Measurements from ENCODE around the gene TBC1D9. TPM values are rescaled to one million over a fixed set of nuclear protein-coding genes. Genes with fewer than 3 reads are reported as not detected.
A peak's percentile ranks its signal among the peaks of the same experiment; 100 is the strongest.

Gene TBC1D9
- total and polyA plus RNA-seq, 2 of the 13 experiments (the other 11 are each of a cell fraction or from before 2014, with no cell fraction given), result 11.9 to 12.2 TPM

GRCh38 chr4:140726776-140727500, 29.2 kb downstream of the TBC1D9 start:
- H3K9me3 ChIP-seq (ENCODE audit: low read length), result no peaks in the 10 kb centered on the region
- CTCF ChIA-PET (ENCODE audit: low intra/inter-chr PET ratio, low total read pairs), result no interaction called here
- FAIRE-seq, result no peak
- no peak overlapping the region for H2AFZ ChIP-seq (ENCODE audit: low read length)
- 0 out of 2 replicates have a peak overlapping the region, but pooled peaks have one; percentile 23 for H3K4me2 ChIP-seq (ENCODE audit: low read depth, low read length)
- intact Hi-C loops (cut with micrococcal nuclease; ENCODE audit: unreplicated experiment) (no loop called here), in situ Hi-C loops (cut with HindIII; ENCODE audit: extremely low pct_ligation_motif_present, low pct_unique_long_range_greater_than_20kb) (no loop called here)
- H3K27me3 ChIP-seq (ENCODE audit: control insufficient read depth in 1 of 2, insufficient read depth in 2 of 2, low read length in 2 of 2), result no peaks in the 10 kb centered on the region
- H4K20me1 ChIP-seq (ENCODE audit: insufficient read depth, low read length), result no peaks in the 10 kb centered on the region
- peak overlapping the region; percentile 70 for H3K9ac ChIP-seq (ENCODE audit: insufficient read depth, low read depth, low read length)
- 97% methylated on average over 3 of the region's 3 CpGs for WGBS (ENCODE audit: low lambda C conversion rate)
- DNase-seq (ENCODE audit: low spot score), result no peak
- POLR2A ChIA-PET, result no interaction called here
- peak; percentile 11 for TF ChIP-seq ZEB1 (IDR thresholded peaks at IDR 0.05; ENCODE audit: insufficient replicate concordance, low read depth)
- TF ChIP-seq THAP11 (CRISPR knock-in tag; IDR thresholded peaks at IDR 0.05), result no peak
- TF ChIP-seq ZNF879 (CRISPR knock-in tag; IDR thresholded peaks at IDR 0.05), result no peak
- TF ChIP-seq GFI1 (CRISPR knock-in tag; IDR thresholded peaks at IDR 0.05; ENCODE audit: borderline replicate concordance), result 0 out of 2 replicates have a peak, but pooled peaks have one; percentile 58
- H3K27ac ChIP-seq (ENCODE audit: extremely low read length, insufficient read depth, low read length), result peak overlapping the region; percentile 94
- peaks cover 73% of the 10 kb centered on the region for H3K4me1 ChIP-seq (ENCODE audit: insufficient read depth, low read length)
- ATAC-seq, result peak; percentile 21
- H3K4me3 ChIP-seq (replicated peaks in 1 of 3; ENCODE audit: insufficient read depth in 1 of 3, low read depth in 2 of 3, low read length in 3 of 3), result no peak overlapping the region
- H3K79me2 ChIP-seq (ENCODE audit: insufficient read depth, low read length), result peaks cover 67% of the 10 kb centered on the region
- no peaks in the 10 kb centered on the region for H3K36me3 ChIP-seq (replicated peaks in 1 of 2; ENCODE audit: control insufficient read depth in 1 of 2, insufficient read depth in 2 of 2, low read length in 2 of 2)
- BruUV-seq (replicated peaks), result no TSS peak

- ChIA-PET CTCF (ENCODE audit: low intra/inter-chr PET ratio, low total read pairs) (no interaction called here), POLR2A (no interaction called here)
- Histone ChIP-seq H3K4me2 (ENCODE audit: low read depth, low read length) (no peak overlapping the region), H3K36me3 (replicated peaks in 1 of 2; ENCODE audit: control insufficient read depth in 1 of 2, insufficient read depth in 2 of 2, low read length in 2 of 2) (no peaks in the 10 kb centered on the region), H4K20me1 (ENCODE audit: insufficient read depth, low read length) (no peaks in the 10 kb centered on the region), H3K4me3 (replicated peaks in 1 of 3; ENCODE audit: insufficient read depth in 1 of 3, low read depth in 2 of 3, low read length in 3 of 3) (no peak overlapping the region), H3K27me3 (ENCODE audit: control insufficient read depth in 1 of 2, insufficient read depth in 2 of 2, low read length in 2 of 2) (no peaks in the 10 kb centered on the region), H3K27ac (ENCODE audit: extremely low read length, insufficient read depth, low read length) (no peak overlapping the region), H3K9me3 (ENCODE audit: low read length) (no peaks in the 10 kb centered on the region), H3K4me1 (ENCODE audit: insufficient read depth, low read length) (peaks cover 86% of the 10 kb centered on the region), H3K9ac (ENCODE audit: insufficient read depth, low read depth, low read length) (no peak overlapping the region), H2AFZ (ENCODE audit: low read length) (no peak overlapping the region), H3K79me2 (ENCODE audit: insufficient read depth, low read length) (peaks cover 68% of the 10 kb centered on the region)
- in situ Hi-C loops (cut with HindIII; ENCODE audit: extremely low pct_ligation_motif_present, low pct_unique_long_range_greater_than_20kb) (no loop called here), intact Hi-C loops (cut with micrococcal nuclease; ENCODE audit: unreplicated experiment) (no loop called here)
- no peak for ATAC-seq
- DNase-seq (ENCODE audit: low spot score), result no peak
- no peak for FAIRE-seq
- WGBS (ENCODE audit: low lambda C conversion rate), result 96% methylated on average over 5 of the region's 5 CpGs
- BruUV-seq (replicated peaks), result no TSS peak
- TF ChIP-seq U2AF1 (optimal IDR thresholded peaks at IDR 0.05; ENCODE audit: low read depth, low read length) (no peak), ZNF335 (CRISPR knock-in tag; IDR thresholded peaks at IDR 0.05) (no peak), ZFP41 (CRISPR knock-in tag; IDR thresholded peaks at IDR 0.05; ENCODE audit: borderline replicate concordance) (no peak), MIER3 (CRISPR knock-in tag; IDR thresholded peaks at IDR 0.05; ENCODE audit: borderline replicate concordance) (no peak), ZBTB42 (CRISPR knock-in tag; IDR thresholded peaks at IDR 0.05) (no peak), ZNF740 (CRISPR knock-in tag; IDR thresholded peaks at IDR 0.05) (no peak), SMAD3 (CRISPR knock-in tag; IDR thresholded peaks at IDR 0.05) (no peak), RXRB (CRISPR knock-in tag; IDR thresholded peaks at IDR 0.05; ENCODE audit: borderline replicate concordance) (no peak), RFXANK (CRISPR knock-in tag; IDR thresholded peaks at IDR 0.05) (no peak), MYC (CRISPR knock-in tag; IDR thresholded peaks at IDR 0.05; ENCODE audit: borderline replicate concordance) (no peak), EP300 (IDR thresholded peaks at IDR 0.05; ENCODE audit: low read depth in 2 of 2, low read length in 2 of 2) (no peak), EP300 (CRISPR knock-in tag; IDR thresholded peaks at IDR 0.05; ENCODE audit: borderline replicate concordance) (no peak), NFKBIZ (CRISPR knock-in tag; IDR thresholded peaks at IDR 0.05) (no peak), SOX13 (IDR thresholded peaks at IDR 0.05) (no peak), SOX13 (CRISPR knock-in tag; conservative IDR thresholded peaks at IDR 0.05 in 1 of 2, IDR thresholded peaks at IDR 0.05 in 1 of 2) (no peak), SMAD1 (CRISPR knock-in tag; IDR thresholded peaks at IDR 0.05; ENCODE audit: borderline replicate concordance, low read depth) (no peak), HES4 (CRISPR knock-in tag; IDR thresholded peaks at IDR 0.05; ENCODE audit: borderline replicate concordance) (no peak), TCF7 (IDR thresholded peaks at IDR 0.05; ENCODE audit: low read depth) (no peak)
These were observed 30.6 kb downstream of the TBC1D9 start for GRCh38 chr4:140725556-140725955.

Measured in HepG2 (cell line).